ENCODE results near the gene LRRC2.

Gene LRRC2

DNA sequence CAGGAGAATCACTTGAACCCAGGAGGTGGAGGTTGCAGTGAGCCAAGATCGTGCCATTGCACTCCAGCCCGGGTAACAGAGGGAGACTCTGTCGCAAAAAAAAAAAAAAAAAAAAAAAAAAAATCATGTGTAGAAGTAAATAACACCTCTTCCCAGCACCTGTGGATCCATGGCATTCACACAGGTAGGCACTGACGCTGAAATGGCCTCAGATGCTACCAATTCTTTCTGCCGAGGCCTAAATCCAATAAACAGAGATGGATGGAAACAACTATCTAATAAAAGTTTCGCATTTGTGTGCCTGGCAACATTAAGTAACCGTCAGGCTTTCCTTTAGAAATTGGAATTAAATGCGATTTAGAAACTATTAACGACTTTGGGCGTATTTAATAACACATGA, 10.3 kb upstream of the LRRC2 start:
- Histone ChIP-seq H3K27me3 (ENCODE audit: low read depth, low read length) (no peaks in the 10 kb centered on the region), H3K79me2 (ENCODE audit: low read length) (no peaks in the 10 kb centered on the region), H3K9me3 (ENCODE audit: insufficient read depth, low read length) (no peaks in the 10 kb centered on the region), H3K36me3 (replicated peaks; ENCODE audit: low read depth, low read length) (no peaks in the 10 kb centered on the region), H3K4me1 (ENCODE audit: low read length) (no peaks in the 10 kb centered on the region), H3K4me2 (ENCODE audit: low read length) (no peak overlapping the region), H3K4me3 (ENCODE audit: low read length) (no peak overlapping the region), H3K27ac (ENCODE audit: low read length) (no peak overlapping the region), H4K20me1 (ENCODE audit: insufficient read depth, low read length) (no peaks in the 10 kb centered on the region), H3K9ac (ENCODE audit: low read length) (no peak overlapping the region), H2AFZ (ENCODE audit: low read depth, low read length) (no peak overlapping the region)
- TF ChIP-seq EZH2phosphoT487 (IDR thresholded peaks at IDR 0.05; ENCODE audit: low read depth): no peak

DNA sequence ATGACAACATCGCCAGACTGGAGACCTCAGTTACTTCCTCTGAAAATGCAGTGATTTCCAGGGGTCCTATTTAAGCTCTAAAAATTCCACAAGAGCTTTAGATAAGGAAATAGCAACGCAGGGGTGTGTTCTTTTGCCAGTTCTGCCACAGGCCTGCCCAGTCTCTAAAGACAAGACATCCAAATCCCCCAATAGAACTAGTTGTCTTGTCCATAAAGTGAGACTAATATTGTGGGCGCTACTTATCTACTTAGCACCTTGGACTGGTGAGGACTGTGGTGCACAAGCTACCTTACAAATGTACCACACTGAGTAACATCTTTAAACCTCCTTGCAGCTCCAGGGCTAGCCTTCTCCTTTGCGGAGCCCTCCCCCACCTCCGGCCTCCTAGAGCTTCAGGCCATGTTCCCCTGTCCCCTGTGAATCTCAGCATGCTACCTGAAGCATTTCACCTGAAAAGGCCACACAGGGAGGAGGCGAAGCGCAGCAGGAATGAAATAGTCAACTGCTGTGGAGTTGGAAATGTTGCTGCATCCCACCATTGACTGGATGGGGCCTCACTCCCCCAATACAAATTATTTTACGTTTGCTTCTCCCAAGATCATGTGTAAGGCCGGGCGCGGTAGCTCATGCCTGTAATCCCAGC, 9.6 kb upstream of the LRRC2 start:
- Histone ChIP-seq H3K27me3 (ENCODE audit: low read depth, low read length) (no peaks in the 10 kb centered on the region), H3K9ac (ENCODE audit: low read length) (no peak overlapping the region), H3K4me3 (ENCODE audit: low read length) (no peak overlapping the region), H3K9me3 (ENCODE audit: insufficient read depth, low read length) (no peaks in the 10 kb centered on the region), H3K27ac (ENCODE audit: low read length) (no peak overlapping the region), H2AFZ (ENCODE audit: low read depth, low read length) (no peak overlapping the region), H4K20me1 (ENCODE audit: insufficient read depth, low read length) (no peaks in the 10 kb centered on the region), H3K4me1 (ENCODE audit: low read length) (no peaks in the 10 kb centered on the region), H3K79me2 (ENCODE audit: low read length) (no peaks in the 10 kb centered on the region), H3K4me2 (ENCODE audit: low read length) (no peak overlapping the region), H3K36me3 (replicated peaks; ENCODE audit: low read depth, low read length) (no peaks in the 10 kb centered on the region)
- TF ChIP-seq, protein P1, sequence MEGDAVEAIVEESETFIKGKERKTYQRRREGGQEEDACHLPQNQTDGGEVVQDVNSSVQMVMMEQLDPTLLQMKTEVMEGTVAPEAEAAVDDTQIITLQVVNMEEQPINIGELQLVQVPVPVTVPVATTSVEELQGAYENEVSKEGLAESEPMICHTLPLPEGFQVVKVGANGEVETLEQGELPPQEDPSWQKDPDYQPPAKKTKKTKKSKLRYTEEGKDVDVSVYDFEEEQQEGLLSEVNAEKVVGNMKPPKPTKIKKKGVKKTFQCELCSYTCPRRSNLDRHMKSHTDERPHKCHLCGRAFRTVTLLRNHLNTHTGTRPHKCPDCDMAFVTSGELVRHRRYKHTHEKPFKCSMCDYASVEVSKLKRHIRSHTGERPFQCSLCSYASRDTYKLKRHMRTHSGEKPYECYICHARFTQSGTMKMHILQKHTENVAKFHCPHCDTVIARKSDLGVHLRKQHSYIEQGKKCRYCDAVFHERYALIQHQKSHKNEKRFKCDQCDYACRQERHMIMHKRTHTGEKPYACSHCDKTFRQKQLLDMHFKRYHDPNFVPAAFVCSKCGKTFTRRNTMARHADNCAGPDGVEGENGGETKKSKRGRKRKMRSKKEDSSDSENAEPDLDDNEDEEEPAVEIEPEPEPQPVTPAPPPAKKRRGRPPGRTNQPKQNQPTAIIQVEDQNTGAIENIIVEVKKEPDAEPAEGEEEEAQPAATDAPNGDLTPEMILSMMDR (IDR thresholded peaks at IDR 0.05; ENCODE audit: low read depth, low read length): no peak
- no peak for TF ChIP-seq EZH2phosphoT487 (IDR thresholded peaks at IDR 0.05; ENCODE audit: low read depth)

DNA sequence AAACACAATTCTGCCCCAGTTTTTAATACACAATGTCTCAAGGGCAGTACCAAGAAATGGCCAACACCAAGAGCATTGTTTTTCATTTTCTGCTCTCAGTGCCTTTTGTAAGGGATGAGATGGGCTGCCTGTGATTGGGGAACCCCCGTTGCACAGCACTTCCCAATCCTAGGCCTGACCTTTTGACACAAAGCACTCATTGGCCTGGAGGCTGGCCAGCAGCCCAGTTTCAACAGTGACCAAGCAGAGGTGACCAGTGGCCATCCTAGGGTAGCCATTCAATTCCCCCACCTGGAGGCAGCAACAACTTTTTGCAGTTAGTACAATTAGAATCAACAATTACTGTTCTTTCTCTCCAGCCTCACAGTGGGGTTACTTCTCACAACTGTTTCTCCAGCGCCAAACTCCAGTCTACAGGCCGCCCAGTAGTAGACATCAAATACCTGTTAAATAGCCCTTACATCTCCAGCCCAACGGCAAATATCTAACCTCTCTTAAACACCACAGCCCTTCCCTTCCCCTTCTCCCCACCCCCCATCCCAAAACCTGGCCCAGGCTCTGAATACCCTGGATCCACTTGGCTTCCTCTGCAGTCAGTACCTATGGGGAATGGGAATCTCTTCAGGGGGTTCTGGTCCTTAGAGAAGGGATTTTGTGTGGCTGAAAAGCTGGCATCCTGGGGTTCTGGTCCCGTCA, 8.9 kb upstream of the LRRC2 start:
- TF ChIP-seq, protein P1 (IDR thresholded peaks at IDR 0.05; ENCODE audit: low read depth, low read length): no peak
- no peak for TF ChIP-seq EZH2phosphoT487 (IDR thresholded peaks at IDR 0.05; ENCODE audit: low read depth)
- H3K36me3 ChIP-seq (replicated peaks; ENCODE audit: low read depth, low read length): no peaks in the 10 kb centered on the region
- no peaks in the 10 kb centered on the region for H4K20me1 ChIP-seq (ENCODE audit: insufficient read depth, low read length)
- H3K4me1 ChIP-seq (ENCODE audit: low read length): no peaks in the 10 kb centered on the region
- no peak overlapping the region for H3K4me3 ChIP-seq (ENCODE audit: low read length)
- no peak overlapping the region for H2AFZ ChIP-seq (ENCODE audit: low read depth, low read length)
- H3K9me3 ChIP-seq (ENCODE audit: insufficient read depth, low read length): no peaks in the 10 kb centered on the region
- no peak overlapping the region for H3K9ac ChIP-seq (ENCODE audit: low read length)
- H3K79me2 ChIP-seq (ENCODE audit: low read length): no peaks in the 10 kb centered on the region
- no peaks in the 10 kb centered on the region for H3K27me3 ChIP-seq (ENCODE audit: low read depth, low read length)
- no peak overlapping the region for H3K4me2 ChIP-seq (ENCODE audit: low read length)
- no peak overlapping the region for H3K27ac ChIP-seq (ENCODE audit: low read length)

DNA sequence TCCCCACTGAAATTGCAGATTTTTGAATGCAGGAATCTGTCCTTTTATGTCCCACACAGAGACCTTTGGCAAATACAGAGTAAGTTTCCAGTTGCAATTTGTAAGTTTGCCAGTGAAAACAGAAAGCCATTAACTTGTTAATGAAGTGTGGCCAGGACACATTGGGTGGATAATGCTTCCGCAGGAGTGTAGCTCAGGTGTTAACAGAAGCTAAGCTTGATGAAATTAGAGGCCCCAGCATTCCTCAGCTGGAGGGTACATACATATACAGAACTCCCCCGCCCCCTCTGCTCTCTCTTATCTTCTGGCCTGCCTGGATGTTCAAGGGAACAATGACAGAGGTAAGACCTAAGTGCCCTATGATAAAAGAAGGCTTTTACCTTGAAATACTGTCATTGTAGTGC, 8.1 kb upstream of the LRRC2 start:
- Histone ChIP-seq H3K36me3 (replicated peaks; ENCODE audit: low read depth, low read length) (no peaks in the 10 kb centered on the region), H2AFZ (ENCODE audit: low read depth, low read length) (no peak overlapping the region), H3K4me1 (ENCODE audit: low read length) (no peaks in the 10 kb centered on the region), H3K27ac (ENCODE audit: low read length) (no peak overlapping the region), H3K27me3 (ENCODE audit: low read depth, low read length) (no peaks in the 10 kb centered on the region), H3K9me3 (ENCODE audit: insufficient read depth, low read length) (no peaks in the 10 kb centered on the region), H4K20me1 (ENCODE audit: insufficient read depth, low read length) (no peaks in the 10 kb centered on the region), H3K79me2 (ENCODE audit: low read length) (no peaks in the 10 kb centered on the region), H3K9ac (ENCODE audit: low read length) (no peak overlapping the region), H3K4me2 (ENCODE audit: low read length) (no peak overlapping the region), H3K4me3 (ENCODE audit: low read length) (no peak overlapping the region)
- TF ChIP-seq, protein P1 (IDR thresholded peaks at IDR 0.05; ENCODE audit: low read depth, low read length): no peak
- TF ChIP-seq EZH2phosphoT487 (IDR thresholded peaks at IDR 0.05; ENCODE audit: low read depth): no peak

All from OCI-LY3 (cell line).